ENCODE measurements around the gene HSPA1A.
"Not testable (repeated sequence)": the region's sequence is repeated elsewhere in the genome, so short reads cannot be mapped to it uniquely, and the experiment has no call there.

The HSPA1A gene

GRCh38 chr6:31805939-31806469 is 9.3 kb upstream of the HSPA1A start:
- peak overlapping the region; percentile 92 for H2AFZ ChIP-seq (ENCODE audit: low read length)
- TF ChIP-seq, protein P1, sequence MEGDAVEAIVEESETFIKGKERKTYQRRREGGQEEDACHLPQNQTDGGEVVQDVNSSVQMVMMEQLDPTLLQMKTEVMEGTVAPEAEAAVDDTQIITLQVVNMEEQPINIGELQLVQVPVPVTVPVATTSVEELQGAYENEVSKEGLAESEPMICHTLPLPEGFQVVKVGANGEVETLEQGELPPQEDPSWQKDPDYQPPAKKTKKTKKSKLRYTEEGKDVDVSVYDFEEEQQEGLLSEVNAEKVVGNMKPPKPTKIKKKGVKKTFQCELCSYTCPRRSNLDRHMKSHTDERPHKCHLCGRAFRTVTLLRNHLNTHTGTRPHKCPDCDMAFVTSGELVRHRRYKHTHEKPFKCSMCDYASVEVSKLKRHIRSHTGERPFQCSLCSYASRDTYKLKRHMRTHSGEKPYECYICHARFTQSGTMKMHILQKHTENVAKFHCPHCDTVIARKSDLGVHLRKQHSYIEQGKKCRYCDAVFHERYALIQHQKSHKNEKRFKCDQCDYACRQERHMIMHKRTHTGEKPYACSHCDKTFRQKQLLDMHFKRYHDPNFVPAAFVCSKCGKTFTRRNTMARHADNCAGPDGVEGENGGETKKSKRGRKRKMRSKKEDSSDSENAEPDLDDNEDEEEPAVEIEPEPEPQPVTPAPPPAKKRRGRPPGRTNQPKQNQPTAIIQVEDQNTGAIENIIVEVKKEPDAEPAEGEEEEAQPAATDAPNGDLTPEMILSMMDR (conservative IDR thresholded peaks at IDR 0.05; ENCODE audit: low read length), result no peak
- TF ChIP-seq EZH2phosphoT487 (IDR thresholded peaks at IDR 0.05; ENCODE audit: borderline replicate concordance), result no peak
- H3K27me3 ChIP-seq (ENCODE audit: insufficient read depth, low read length, poor library complexity, severe bottlenecking), result no peaks in the 10 kb centered on the region

GRCh38 chr6:31806470-31807272 is 8.7 kb upstream of the HSPA1A start, which contains the start of gene LSM2:
LSM2 (minus strand) TSS chr6:31806966; CDS start chr6:31806757, 209 bp downstream.
- Histone ChIP-seq H3K79me2 (ENCODE audit: insufficient read depth, low read length) (peaks cover 44% of the 10 kb centered on the region), H3F3A (ENCODE audit: low read depth) (no peaks in the 10 kb centered on the region), H2AFZ (ENCODE audit: low read length) (peak within 1 kb of the TSS; percentile 92), H3K4me1 (ENCODE audit: insufficient read depth, low read length, poor library complexity, severe bottlenecking) (peaks cover 14% of the 10 kb centered on the region), H3K9me3 (ENCODE audit: insufficient read depth, low read depth, low read length) (no peaks in the 10 kb centered on the region), H3K4me3 (ENCODE audit: low read length, poor library complexity, severe bottlenecking) (peak within 1 kb of the TSS; percentile 98), H3K9ac (ENCODE audit: low read depth, low read length, poor library complexity, severe bottlenecking) (peak within 1 kb of the TSS; percentile 92), H3K27me3 (ENCODE audit: insufficient read depth, low read length, poor library complexity, severe bottlenecking) (no peaks in the 10 kb centered on the region), H3K4me2 (ENCODE audit: low read depth, low read length, poor library complexity, severe bottlenecking) (peak within 1 kb of the TSS; percentile 92), H3K36me3 (ENCODE audit: insufficient read depth, low read length) (no peaks in the 10 kb centered on the region), H4K20me1 (ENCODE audit: insufficient read depth, low read length, poor library complexity, severe bottlenecking) (peaks cover 7% of the 10 kb centered on the region), H3K9me2 (replicated peaks; ENCODE audit: low read depth, low read length) (no peaks in the 10 kb centered on the region)
- TF ChIP-seq, protein P1 (conservative IDR thresholded peaks at IDR 0.05; ENCODE audit: low read length), result peak; percentile 39
- TF ChIP-seq EZH2phosphoT487 (IDR thresholded peaks at IDR 0.05; ENCODE audit: borderline replicate concordance), result no peak

More at GRCh38 chr6:31805939-31806469, 9.3 kb upstream of the HSPA1A start:
- H4K20me1 ChIP-seq (ENCODE audit: insufficient read depth, low read length, poor library complexity, severe bottlenecking), result peaks cover 7% of the 10 kb centered on the region
- H3K9ac ChIP-seq (ENCODE audit: low read depth, low read length, poor library complexity, severe bottlenecking), result peak overlapping the region; percentile 92
- peaks cover 14% of the 10 kb centered on the region for H3K4me1 ChIP-seq (ENCODE audit: insufficient read depth, low read length, poor library complexity, severe bottlenecking)
- H3K9me3 ChIP-seq (ENCODE audit: insufficient read depth, low read depth, low read length), result no peaks in the 10 kb centered on the region
- no peaks in the 10 kb centered on the region for H3K36me3 ChIP-seq (ENCODE audit: insufficient read depth, low read length)
- peaks cover 50% of the 10 kb centered on the region for H3K79me2 ChIP-seq (ENCODE audit: insufficient read depth, low read length)
- peak overlapping the region; percentile 92 for H3K4me2 ChIP-seq (ENCODE audit: low read depth, low read length, poor library complexity, severe bottlenecking)
- H3K9me2 ChIP-seq (replicated peaks; ENCODE audit: low read depth, low read length), result no peaks in the 10 kb centered on the region
- no peaks in the 10 kb centered on the region for H3F3A ChIP-seq (ENCODE audit: low read depth)
- H3K4me3 ChIP-seq (ENCODE audit: low read length, poor library complexity, severe bottlenecking), result peak overlapping the region; percentile 98

GRCh38 chr6:31808599-31808998 is 6.7 kb upstream of the HSPA1A start:
- H3K4me2 ChIP-seq (ENCODE audit: low read depth, low read length, poor library complexity, severe bottlenecking); H3K4me3 ChIP-seq (ENCODE audit: low read length, poor library complexity, severe bottlenecking); H3K27me3 ChIP-seq (ENCODE audit: insufficient read depth, low read length, poor library complexity, severe bottlenecking); H2AFZ ChIP-seq (ENCODE audit: low read length); H3K9me3 ChIP-seq (ENCODE audit: insufficient read depth, low read depth, low read length); H3K9me2 ChIP-seq (replicated peaks; ENCODE audit: low read depth, low read length); H3K36me3 ChIP-seq (ENCODE audit: insufficient read depth, low read length); H4K20me1 ChIP-seq (ENCODE audit: insufficient read depth, low read length, poor library complexity, severe bottlenecking); H3F3A ChIP-seq (ENCODE audit: low read depth); H3K9ac ChIP-seq (ENCODE audit: low read depth, low read length, poor library complexity, severe bottlenecking): not testable (repeated sequence)
- Histone ChIP-seq H3K79me2 (ENCODE audit: insufficient read depth, low read length) (peaks cover 30% of the 10 kb centered on the region), H3K4me1 (ENCODE audit: insufficient read depth, low read length, poor library complexity, severe bottlenecking) (peaks cover 14% of the 10 kb centered on the region)
